Measurements from ENCODE around the gene NXPE3. TPM values are rescaled to one million over a fixed set of nuclear protein-coding genes. Genes with fewer than 3 reads are reported as not detected.

NXPE3 gene
- total and polyA plus RNA-seq, 2 of the 8 experiments (the other 6 are each of a cell fraction or from before 2014, with no cell fraction given): 10.9 to 22.7 TPM

DNA sequence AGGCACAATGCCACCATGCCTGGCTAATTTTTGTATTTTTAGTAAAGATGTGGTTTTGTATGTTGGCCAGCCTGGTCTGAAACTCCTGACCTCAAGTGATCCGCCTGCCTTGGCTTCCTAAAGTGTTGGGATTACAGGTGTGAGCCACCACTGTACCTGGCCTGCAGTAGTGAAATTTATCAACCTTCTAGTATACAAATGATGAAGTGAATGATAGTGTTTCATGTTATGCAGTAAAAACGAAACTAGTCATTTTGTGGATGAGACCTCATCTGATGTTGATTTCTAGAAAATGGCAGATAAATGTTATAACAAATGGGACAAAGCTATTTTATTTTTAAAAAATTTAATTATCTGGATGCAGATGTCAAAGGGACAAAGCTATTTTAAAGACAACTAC is 32.9 kb downstream of the NXPE3 start:
- POLR2A ChIA-PET (ENCODE audit: partially characterized antibody): interaction anchor here (1.1 kb wide), 1 partner anchor 126 kb away, joined by 4 read pairs; the partner anchor contains the start of gene RPL24

More for the DNA sequence above, 32.9 kb downstream of the NXPE3 start:
- H3K79me2 ChIP-seq (ENCODE audit: control insufficient read depth in 1 of 2, insufficient read depth in 2 of 2, low read length in 2 of 2): no peaks in the 10 kb centered on the region
- peaks cover 0 to 2% (median 0%) of the 10 kb centered on the region in 4 experiments; a peak in 1 of 8 replicates for H3K36me3 ChIP-seq (ENCODE audit: control insufficient read depth in 2 of 4, insufficient read depth in 4 of 4, low read length in 3 of 4)
- H2BK20ac ChIP-seq (ENCODE audit: low read length): no peak overlapping the region
- H3K56ac ChIP-seq (replicated peaks; ENCODE audit: insufficient read length, low read depth, low read length): no peak overlapping the region
- H2AFZ ChIP-seq (ENCODE audit: low read length): no peak overlapping the region
- H4K91ac ChIP-seq (replicated peaks; ENCODE audit: insufficient read length, low read length): no peak overlapping the region
- H3K4me1 ChIP-seq (replicated peaks in 1 of 4; ENCODE audit: control insufficient read depth in 3 of 4, insufficient read depth in 4 of 4, low read length in 3 of 4): no peaks in the 10 kb centered on the region
- no peak overlapping the region for H3K4me3 ChIP-seq (ENCODE audit: extremely low read depth in 1 of 4, insufficient read depth in 2 of 4, low read depth in 3 of 4, low read length in 4 of 4)
- CTCF ChIA-PET (ENCODE audit: partially characterized antibody): interaction anchor here (1.0 to 8.8 kb wide), 8 partner anchors 11 to 415 kb away, joined by 3 to 174 read pairs (median 3); partner anchors contain the start of gene NFKBIZ
- no peak for DNase-seq (ENCODE audit: low read depth in 1 of 2, low spot score in 2 of 2)
- no peak overlapping the region for H3K27ac ChIP-seq (ENCODE audit: low read depth, low read length)
- FAIRE-seq: no peak
- H3K23me2 ChIP-seq (ENCODE audit: low read depth, low read length): no peaks in the 10 kb centered on the region
- H3K18ac ChIP-seq (ENCODE audit: extremely low read depth, low read length): no peak overlapping the region
- 88% methylated on average over 2 of the region's 2 CpGs; no CpG with 5 or more reads in 1 of the 2 experiments for WGBS, 2 experiments (ENCODE audit: extremely low coverage in 1 of 2, insufficient coverage in 1 of 2, insufficient read length in 1 of 2, insufficient replicate concordance in 2 of 2, low coverage in 1 of 2, low lambda C conversion rate in 2 of 2, missing lambda C conversion rate in 1 of 2)
- H3K4ac ChIP-seq (replicated peaks; ENCODE audit: insufficient read length, low read depth, low read length): no peak overlapping the region
- H3K4me2 ChIP-seq (ENCODE audit: insufficient read depth in 1 of 2, low read depth in 2 of 2, low read length in 2 of 2): no peak overlapping the region
- no peak overlapping the region for H4K8ac ChIP-seq (ENCODE audit: extremely low read depth, insufficient read depth, low read length)
- no peak overlapping the region for H2BK12ac ChIP-seq (ENCODE audit: low read depth, low read length)
- H3K27me3 ChIP-seq (replicated peaks in 1 of 4; ENCODE audit: control insufficient read depth in 3 of 4, extremely low read depth in 1 of 4, insufficient read depth in 3 of 4, low read length in 3 of 4): no peaks in the 10 kb centered on the region
- H2BK15ac ChIP-seq (ENCODE audit: low read length): no peak overlapping the region
- no peaks in the 10 kb centered on the region for H4K20me1 ChIP-seq (replicated peaks in 1 of 2; ENCODE audit: control insufficient read depth in 1 of 2, insufficient read depth in 2 of 2, low read length in 2 of 2)
- no peak overlapping the region for H2AK5ac ChIP-seq (ENCODE audit: low read depth, low read length)
- no peak overlapping the region for H3K14ac ChIP-seq (ENCODE audit: insufficient read length)
- no peak for TF ChIP-seq SIN3A (conservative IDR thresholded peaks at IDR 0.05 in 1 of 2, IDR thresholded peaks at IDR 0.05 in 1 of 2; ENCODE audit: low read depth in 1 of 2, low read length in 2 of 2)
- TF ChIP-seq CBX5 (IDR thresholded peaks at IDR 0.05; ENCODE audit: low read depth, low read length): no peak
- TF ChIP-seq NANOG (IDR thresholded peaks at IDR 0.05; ENCODE audit: insufficient read depth, low read depth, low read length, poor library complexity, severe bottlenecking): no peak
- TF ChIP-seq SRF (IDR thresholded peaks at IDR 0.05; ENCODE audit: low read depth, low read length): no peak
- TF ChIP-seq RXRA (IDR thresholded peaks at IDR 0.05; ENCODE audit: insufficient read depth, low read depth, low read length): no peak
- TF ChIP-seq SP1 (IDR thresholded peaks at IDR 0.05; ENCODE audit: low read depth, low read length): no peak
- TF ChIP-seq TEAD4 (IDR thresholded peaks at IDR 0.05; ENCODE audit: low read depth, low read length): no peak
- no peak for TF ChIP-seq RAD21 (IDR thresholded peaks at IDR 0.05 in 1 of 2, conservative IDR thresholded peaks at IDR 0.05 in 1 of 2; ENCODE audit: low read depth in 2 of 2, low read length in 2 of 2)
- H3K79me1 ChIP-seq (ENCODE audit: low read depth, low read length): no peaks in the 10 kb centered on the region; the same call in 1 of the 2 replicates
- H2BK5ac ChIP-seq (ENCODE audit: low read depth, low read length): no peak overlapping the region
- H4K5ac ChIP-seq (ENCODE audit: insufficient read length, low read depth, low read length): no peak overlapping the region
- no peak overlapping the region for H3K23ac ChIP-seq (ENCODE audit: insufficient read length)
- H3K9ac ChIP-seq (replicated peaks in 1 of 4; ENCODE audit: extremely low read depth in 1 of 4, low read depth in 3 of 4, low read length in 3 of 4): no peak overlapping the region
- H3K9me3 ChIP-seq (ENCODE audit: insufficient read depth in 2 of 2, low read depth in 1 of 2, low read length in 1 of 2): no peaks in the 10 kb centered on the region
- H2BK120ac ChIP-seq (replicated peaks; ENCODE audit: low read depth, low read length): no peak overlapping the region
